Caco-2 (cell line): Measurements from ENCODE around the gene HTR3D. TPM values are rescaled to one million over a fixed set of nuclear protein-coding genes. Genes with fewer than 3 reads are reported as not detected.

Experiments used
- BruUV-seq: library from RNA; stranded (reverse); fragments of 400-500 nt; replicated peaks from 2 replicates; lab custom pipeline; 2021; lab: Mats Ljungman, UMichigan
- CTCF ChIA-PET: fragments of 300-600 bp; sonication (Branson Sonifier 250); formaldehyde crosslinking; loops from one replicate; lab custom pipeline; 2022; ENCODE audit warnings: antibody characterized with exemption; lab: Charles Lee
- POLR2A ChIA-PET: fragments of 300-600 bp; sonication (Branson Sonifier 250); formaldehyde crosslinking; loops from one replicate; lab custom pipeline; 2022; ENCODE audit warnings: antibody characterized with exemption; lab: Charles Lee
- DNase-seq, 2 experiments: peaks; one replicate each; pipeline versions ENCODE4 v3.0.0 to v3.0.0-alpha.2; 2020 to 2022
- H3K27me3 ChIP-seq: replicated peaks from 2 replicates; pipeline ENCODE4 v1.6.0; 2011; ENCODE audit warnings: low read length; ENCODE audit not compliant: control insufficient read depth, insufficient read depth
- H3K36me3 ChIP-seq: 2 replicates; pipeline ENCODE4 v1.5.1; 2011; ENCODE audit warnings: low read length; ENCODE audit not compliant: control insufficient read depth, insufficient read depth
- H3K4me1 ChIP-seq: fragments of 250-450 bp; sonication (Bioruptor Pico); 2 replicates; pipeline ENCODE4 v1.5.1; 2020; ENCODE audit warnings: mild to moderate bottlenecking
- H3K4me3 ChIP-seq: 2 replicates; pipeline ENCODE4 v1.5.1; 2011; ENCODE audit warnings: low read depth, mild to moderate bottlenecking, control low read depth, low read length
- H3K9me3 ChIP-seq: fragments of 250-450 bp; sonication (Bioruptor Pico); 2 replicates; pipeline ENCODE4 v1.5.1; 2020; ENCODE audit warnings: mild to moderate bottlenecking, moderate library complexity
- H3K27ac Mint-ChIP-seq: one replicate; pipeline ENCODE4 v1.8.0; 2022; ENCODE audit warnings: mixed read lengths; ENCODE audit not compliant: unreplicated experiment
- H3K27me3 Mint-ChIP-seq: one replicate; pipeline ENCODE4 v1.8.0; 2022; ENCODE audit warnings: mixed read lengths; ENCODE audit not compliant: insufficient read depth, unreplicated experiment
- H3K36me3 Mint-ChIP-seq: one replicate; pipeline ENCODE4 v1.8.0; 2022; ENCODE audit warnings: mild to moderate bottlenecking, mixed read lengths; ENCODE audit not compliant: insufficient read depth, unreplicated experiment
- H3K4me1 Mint-ChIP-seq: one replicate; pipeline ENCODE4 v1.8.0; 2022; ENCODE audit warnings: low read depth, mixed read lengths; ENCODE audit not compliant: unreplicated experiment
- H3K4me3 Mint-ChIP-seq: one replicate; pipeline ENCODE4 v1.8.0; 2022; ENCODE audit warnings: mild to moderate bottlenecking, moderate library complexity, mixed read lengths; ENCODE audit not compliant: unreplicated experiment
- H3K9me3 Mint-ChIP-seq: one replicate; pipeline ENCODE4 v1.8.0; 2022; ENCODE audit warnings: mixed read lengths; ENCODE audit not compliant: unreplicated experiment
- intact Hi-C: fragments of 100-400 bp; cut with micrococcal nuclease; formaldehyde crosslinking; loops from one replicate; pipeline ENCODE4 v1.10.0; 2022; ENCODE audit not compliant: unreplicated experiment
- total RNA-seq: library from RNA; stranded (reverse); gene quantifications from 2 replicates; pipeline ENCODE4 v1.2.3, GENCODE V29; 2022
- TF ChIP-seq, protein P1 (sequence below), 2 experiments: fragments of 200-600 bp in 1 of 2; IDR thresholded peaks; 1 replicate in 1 of 2; 2 replicates in 1 of 2; pipeline versions ENCODE4 v1.5.1 to v1.8.0; 2011 to 2022; ENCODE audit warnings: antibody characterized with exemption in 1 of 2, control low read depth in 1 of 2, inconsistent platforms in 1 of 2, low read depth in 1 of 2, low read length in 1 of 2, mild to moderate bottlenecking in 1 of 2, moderate library complexity in 1 of 2; ENCODE audit not compliant: insufficient read depth in 1 of 2, severe bottlenecking in 1 of 2, unreplicated experiment in 1 of 2

HTR3D gene
- total RNA-seq, 1 experiment from 2014 or later: not detected

- Mint-ChIP-seq H3K36me3 (no peaks in the 10 kb centered on the region), H3K4me1 (peaks cover 2% of the 10 kb centered on the region), H3K4me3 (no peak overlapping the region), H3K27me3 (no peaks in the 10 kb centered on the region), H3K9me3 (no peaks in the 10 kb centered on the region), H3K27ac (no peak overlapping the region)
- TF ChIP-seq, protein P1, sequence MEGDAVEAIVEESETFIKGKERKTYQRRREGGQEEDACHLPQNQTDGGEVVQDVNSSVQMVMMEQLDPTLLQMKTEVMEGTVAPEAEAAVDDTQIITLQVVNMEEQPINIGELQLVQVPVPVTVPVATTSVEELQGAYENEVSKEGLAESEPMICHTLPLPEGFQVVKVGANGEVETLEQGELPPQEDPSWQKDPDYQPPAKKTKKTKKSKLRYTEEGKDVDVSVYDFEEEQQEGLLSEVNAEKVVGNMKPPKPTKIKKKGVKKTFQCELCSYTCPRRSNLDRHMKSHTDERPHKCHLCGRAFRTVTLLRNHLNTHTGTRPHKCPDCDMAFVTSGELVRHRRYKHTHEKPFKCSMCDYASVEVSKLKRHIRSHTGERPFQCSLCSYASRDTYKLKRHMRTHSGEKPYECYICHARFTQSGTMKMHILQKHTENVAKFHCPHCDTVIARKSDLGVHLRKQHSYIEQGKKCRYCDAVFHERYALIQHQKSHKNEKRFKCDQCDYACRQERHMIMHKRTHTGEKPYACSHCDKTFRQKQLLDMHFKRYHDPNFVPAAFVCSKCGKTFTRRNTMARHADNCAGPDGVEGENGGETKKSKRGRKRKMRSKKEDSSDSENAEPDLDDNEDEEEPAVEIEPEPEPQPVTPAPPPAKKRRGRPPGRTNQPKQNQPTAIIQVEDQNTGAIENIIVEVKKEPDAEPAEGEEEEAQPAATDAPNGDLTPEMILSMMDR (IDR thresholded peaks at IDR 0.05; ENCODE audit: insufficient read depth in 1 of 2, low read depth in 1 of 2, low read length in 1 of 2, severe bottlenecking in 1 of 2, unreplicated experiment in 1 of 2): no peak
- ChIA-PET POLR2A (no interaction called here), CTCF (no interaction called here)
- no peak for DNase-seq
- Histone ChIP-seq H3K4me1 (no peaks in the 10 kb centered on the region; the same call in 1 of the 2 replicates), H3K4me3 (no peak overlapping the region), H3K9me3 (no peaks in the 10 kb centered on the region), H3K27me3 (no peaks in the 10 kb centered on the region), H3K36me3 (no peaks in the 10 kb centered on the region)
- no TSS peak for BruUV-seq
- intact Hi-C loops: no loop called here
Measured at GRCh38 chr3:184078851-184079250, 47.3 kb downstream of the HTR3D start.

DNA sequence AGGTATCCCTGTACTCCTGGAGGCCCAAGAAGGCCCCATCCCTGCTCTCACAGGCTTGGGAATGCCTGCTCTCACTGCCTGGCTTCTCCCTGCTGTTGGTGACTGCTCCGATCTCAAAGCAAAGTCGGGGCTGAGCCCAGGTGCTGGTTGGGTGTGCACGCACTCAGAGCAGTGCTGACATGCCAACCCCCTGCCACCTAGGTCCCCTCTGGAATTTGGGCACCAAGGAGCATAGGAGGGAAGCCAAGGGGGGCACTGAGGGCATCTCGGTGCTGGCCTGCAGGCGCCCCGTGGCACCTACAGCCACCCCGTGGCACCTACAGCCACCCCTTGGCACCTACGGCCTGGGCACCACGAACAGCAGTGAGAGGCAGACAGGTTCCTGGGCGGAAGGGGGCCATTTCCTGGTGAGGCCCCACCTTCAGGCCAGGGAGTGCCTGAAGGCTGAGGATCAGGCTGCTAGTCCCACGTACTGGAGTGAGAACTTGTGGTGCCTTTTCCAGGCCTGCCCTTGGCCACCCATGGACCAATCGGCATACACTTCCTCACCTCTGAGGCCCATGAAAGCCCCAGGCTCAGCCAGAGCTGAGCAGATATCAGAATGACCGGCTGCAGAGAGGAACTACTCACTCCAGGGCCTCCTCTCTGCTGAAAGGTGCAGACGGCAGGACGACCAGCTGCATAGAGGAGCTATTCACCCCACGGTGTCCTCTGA, 49.7 kb downstream of the HTR3D start:
- Mint-ChIP-seq H3K4me1 (no peaks in the 10 kb centered on the region), H3K9me3 (peaks cover 11% of the 10 kb centered on the region), H3K4me3 (no peak overlapping the region), H3K27ac (no peak overlapping the region), H3K36me3 (no peaks in the 10 kb centered on the region), H3K27me3 (no peaks in the 10 kb centered on the region)
- intact Hi-C loops: no loop called here
- Histone ChIP-seq H3K4me3 (no peak overlapping the region), H3K9me3 (0 out of 2 replicates have a peak, but pooled peaks cover 8% of the 10 kb centered on the region), H3K27me3 (no peaks in the 10 kb centered on the region), H3K36me3 (no peaks in the 10 kb centered on the region), H3K4me1 (no peaks in the 10 kb centered on the region)
- no TSS peak for BruUV-seq
- TF ChIP-seq, protein P1 (IDR thresholded peaks at IDR 0.05; ENCODE audit: insufficient read depth in 1 of 2, low read depth in 1 of 2, low read length in 1 of 2, severe bottlenecking in 1 of 2, unreplicated experiment in 1 of 2): no peak
- ChIA-PET CTCF (no interaction called here), POLR2A (no interaction called here)
- no peak for DNase-seq

- POLR2A ChIA-PET: no interaction called here
- no TSS peak for BruUV-seq
- Mint-ChIP-seq H3K4me1 (no peaks in the 10 kb centered on the region), H3K27ac (no peak overlapping the region), H3K4me3 (no peak overlapping the region), H3K9me3 (peaks cover 11% of the 10 kb centered on the region), H3K36me3 (no peaks in the 10 kb centered on the region), H3K27me3 (no peaks in the 10 kb centered on the region)
- TF ChIP-seq, protein P1 (IDR thresholded peaks at IDR 0.05; ENCODE audit: insufficient read depth in 1 of 2, low read depth in 1 of 2, low read length in 1 of 2, severe bottlenecking in 1 of 2, unreplicated experiment in 1 of 2): no peak
- Histone ChIP-seq H3K9me3 (0 out of 2 replicates have a peak, but pooled peaks cover 8% of the 10 kb centered on the region), H3K36me3 (no peaks in the 10 kb centered on the region), H3K27me3 (no peaks in the 10 kb centered on the region), H3K4me3 (no peak overlapping the region), H3K4me1 (no peaks in the 10 kb centered on the region)
- CTCF ChIA-PET: no interaction called here
- intact Hi-C loops: no loop called here
- DNase-seq: no peak
Measured at GRCh38 chr3:184082034-184082433, 50.5 kb downstream of the HTR3D start.
